Activated CD8-positive, alpha-beta memory T cell treated with anti-CD3 and anti-CD28 coated beads for 24 hours (primary cell): Measurements from ENCODE around the gene HOXC9.

Experiments
- DNase-seq: peaks from one replicate; pipeline ENCODE4 v3.0.0-alpha.2; 2020

HOXC9 gene

DNA sequence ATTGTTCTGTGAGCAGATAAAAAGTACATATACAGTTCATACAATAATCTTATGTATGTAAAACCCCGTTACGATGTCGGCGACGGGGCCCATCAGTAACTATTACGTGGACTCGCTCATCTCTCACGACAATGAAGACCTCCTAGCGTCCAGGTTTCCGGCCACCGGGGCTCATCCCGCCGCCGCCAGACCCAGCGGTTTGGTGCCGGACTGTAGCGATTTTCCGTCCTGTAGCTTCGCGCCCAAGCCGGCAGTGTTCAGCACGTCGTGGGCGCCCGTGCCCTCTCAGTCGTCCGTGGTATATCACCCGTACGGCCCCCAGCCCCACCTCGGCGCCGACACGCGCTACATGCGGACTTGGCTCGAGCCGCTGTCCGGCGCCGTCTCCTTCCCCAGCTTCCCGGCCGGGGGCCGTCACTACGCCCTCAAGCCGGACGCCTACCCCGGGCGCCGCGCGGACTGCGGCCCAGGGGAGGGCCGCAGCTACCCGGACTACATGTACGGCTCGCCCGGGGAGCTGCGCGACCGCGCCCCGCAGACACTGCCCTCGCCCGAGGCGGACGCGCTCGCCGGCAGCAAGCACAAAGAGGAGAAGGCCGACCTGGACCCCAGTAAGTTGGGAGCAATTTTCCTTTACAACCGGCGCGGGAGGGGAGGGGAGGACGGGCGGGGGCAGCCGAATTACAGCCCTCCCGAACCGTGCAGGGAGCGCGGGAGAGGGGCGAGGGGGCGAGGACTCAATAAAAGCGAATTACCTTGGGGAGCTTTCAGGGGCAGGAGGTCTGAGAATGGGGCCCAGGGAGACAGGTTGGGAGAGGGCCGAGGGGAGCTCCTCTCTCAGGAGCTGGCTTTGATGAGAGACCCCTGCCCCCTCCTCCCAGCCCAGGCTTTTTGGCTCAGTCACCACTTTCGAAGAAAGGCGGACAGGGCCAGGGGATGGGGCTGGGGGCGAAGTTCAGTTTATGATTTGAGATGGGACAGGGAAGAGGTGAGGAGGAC is at the start of gene HOXC9:
Gene HOXC9, plus strand, starts transcription at position 46 of the 999 bp plus-strand sequence. Its CDS starts 28 bp downstream, at position 74.
- DNase-seq, result no peak

DNA sequence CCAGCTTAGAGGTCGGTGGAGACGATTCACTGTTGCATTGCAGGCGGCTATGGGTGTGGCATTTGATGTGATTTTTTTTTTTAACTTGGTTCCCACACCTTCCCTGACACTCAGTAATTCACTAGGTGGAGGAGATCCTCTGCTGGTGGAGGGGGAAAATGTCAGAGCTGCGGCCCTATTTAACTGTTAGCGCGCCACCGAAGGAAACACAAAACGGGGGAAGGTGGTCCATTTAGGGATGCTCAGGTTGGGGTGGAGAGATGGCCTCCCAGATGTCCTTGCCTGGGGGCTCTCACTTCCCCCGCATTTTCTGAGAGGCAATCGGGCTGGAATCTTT is 49.6 kb upstream of the HOXC9 start:
- DNase-seq, result no peak

- no peak for DNase-seq
These were observed 49.0 kb upstream of the HOXC9 start for GRCh38 chr12:53950789-53951576.

- DNase-seq, result no peak
These were observed 48.2 kb upstream of the HOXC9 start for GRCh38 chr12:53951577-53952334.

DNA sequence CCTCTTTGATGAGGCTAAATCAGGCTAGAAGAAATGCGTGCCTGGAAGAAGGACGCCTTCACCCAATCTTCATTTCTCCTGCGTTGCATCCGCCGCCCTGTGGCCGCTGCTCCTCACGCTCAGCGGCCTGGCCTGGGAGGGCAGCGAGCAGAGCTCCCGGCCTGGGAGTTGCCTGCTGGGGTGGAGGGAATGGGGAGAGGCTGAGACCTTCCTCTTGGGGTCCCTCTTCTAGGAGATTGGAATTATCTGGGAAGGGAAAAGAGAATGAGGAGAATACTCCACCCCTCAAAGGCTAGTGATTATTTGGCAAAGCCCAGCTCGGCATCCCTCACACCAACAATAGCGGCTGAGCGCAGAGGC is 47.6 kb upstream of the HOXC9 start:
- DNase-seq, result no peak

DNA sequence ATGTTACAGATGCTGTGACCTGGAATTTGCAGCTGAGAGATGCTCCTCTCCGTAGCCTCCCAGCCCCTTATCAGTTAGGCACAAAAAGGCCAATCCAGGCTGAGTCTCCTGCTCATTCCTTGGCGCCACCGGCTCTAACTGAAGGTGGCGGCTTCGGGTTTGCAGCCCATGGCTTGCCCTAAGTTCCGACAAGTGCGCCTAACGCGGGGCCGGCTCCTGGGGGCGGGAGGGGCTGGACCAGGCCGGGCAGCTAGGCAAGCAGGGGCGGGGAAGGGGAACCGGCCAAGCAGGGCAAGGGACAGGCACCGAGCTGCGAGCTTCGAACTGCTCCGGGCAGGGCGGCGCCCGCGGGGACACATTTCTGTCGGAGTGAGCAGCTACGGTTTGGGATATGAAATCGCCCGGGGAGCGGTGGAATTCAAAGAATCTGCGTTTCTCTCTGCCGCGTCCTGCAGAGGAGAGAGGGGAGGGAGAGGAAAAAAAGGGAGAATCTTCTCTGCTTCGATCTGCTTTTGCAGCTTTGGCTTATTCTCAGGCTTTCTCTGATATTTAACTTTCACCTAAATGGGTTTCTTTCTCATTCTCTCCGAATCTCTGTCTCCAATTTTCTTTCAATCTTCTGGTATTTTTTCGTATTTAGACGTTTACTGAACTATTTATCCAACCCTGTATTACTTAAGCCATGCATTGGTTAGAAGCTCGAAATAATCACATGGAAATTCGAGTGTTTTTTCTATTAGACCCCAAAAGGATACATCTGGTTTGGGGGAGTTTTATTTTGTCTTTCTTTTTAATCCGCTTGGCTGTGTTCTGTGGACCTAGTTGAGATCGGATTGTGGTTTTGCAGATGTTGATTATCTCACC is 46.9 kb upstream of the HOXC9 start:
- DNase-seq, result no peak

GRCh38 chr12:53953831-53954693 is 45.9 kb upstream of the HOXC9 start:
- DNase-seq, result no peak

DNA sequence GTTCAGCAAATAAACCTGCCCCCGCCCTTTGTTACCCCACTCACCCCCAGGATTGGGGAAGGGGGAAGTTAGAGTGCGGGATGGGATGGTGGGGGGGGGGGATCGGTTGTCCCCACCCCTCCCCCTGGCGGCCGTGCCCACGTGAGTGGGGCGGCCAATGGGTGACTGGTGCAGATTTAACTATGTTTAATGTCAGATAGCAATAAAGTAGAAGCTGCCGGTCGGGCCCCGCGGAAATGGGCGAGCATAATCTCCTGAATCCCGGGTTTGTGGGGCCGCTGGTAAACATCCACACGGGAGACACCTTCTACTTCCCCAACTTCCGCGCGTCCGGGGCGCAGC is 45.3 kb upstream of the HOXC9 start, which contains the start of gene HOXC12:
Gene HOXC12, plus strand, starts transcription at position 210 of the 342 bp plus-strand sequence. Its CDS starts 27 bp downstream, at position 237.
- no peak for DNase-seq

- no peak for DNase-seq
These were observed 44.8 kb upstream of the HOXC9 start for GRCh38 chr12:53955036-53955775.

DNA sequence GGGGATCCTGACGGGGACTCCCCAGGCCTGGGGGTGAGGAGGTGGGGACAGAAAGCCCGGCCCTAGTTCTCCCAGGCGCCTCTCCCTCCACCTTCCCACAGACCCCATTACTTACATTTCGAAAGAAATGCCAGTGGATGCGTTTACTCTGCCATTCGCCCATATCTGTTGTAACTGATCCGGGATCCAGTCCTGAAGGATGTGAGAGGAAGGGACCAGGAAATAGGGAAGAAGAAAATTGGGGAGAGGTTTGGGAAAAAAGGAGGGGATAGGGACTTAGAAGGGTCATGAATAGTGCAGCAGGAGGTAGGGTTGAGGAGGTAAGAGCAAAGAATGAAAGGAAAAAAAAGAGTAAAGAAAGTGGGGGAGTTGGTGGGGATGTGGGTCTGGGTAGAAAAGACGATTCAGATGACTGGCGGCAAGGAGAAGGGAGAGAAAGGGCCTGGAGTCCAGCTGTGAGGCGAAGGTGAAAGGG is 44.1 kb upstream of the HOXC9 start:
- no peak for DNase-seq

GRCh38 chr12:53956251-53956887 is 43.6 kb upstream of the HOXC9 start:
- DNase-seq, result no peak

GRCh38 chr12:53956914-53957536 is 42.9 kb upstream of the HOXC9 start:
- no peak for DNase-seq

DNA sequence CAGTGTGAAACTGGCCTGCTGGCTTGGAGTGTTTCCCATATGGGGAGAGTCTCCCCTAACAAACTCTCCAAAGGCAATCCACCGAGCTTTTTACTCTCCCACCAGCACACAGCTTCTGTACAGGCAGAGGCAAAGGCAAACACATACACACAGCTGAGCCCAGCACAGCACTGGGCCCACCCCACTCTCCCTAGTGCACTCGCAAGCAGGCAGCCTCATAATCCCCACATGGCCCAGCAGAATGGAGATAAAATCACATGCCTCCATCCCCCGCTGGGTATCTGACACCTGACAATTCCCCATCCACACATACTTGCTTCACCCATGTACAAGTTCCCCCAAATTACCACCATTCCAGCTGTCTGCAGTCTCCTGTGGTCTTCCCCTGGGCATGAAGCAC is 41.8 kb upstream of the HOXC9 start:
- no peak for DNase-seq

GRCh38 chr12:53959314-53959713 is 40.6 kb upstream of the HOXC9 start:
- DNase-seq, result no peak

DNA sequence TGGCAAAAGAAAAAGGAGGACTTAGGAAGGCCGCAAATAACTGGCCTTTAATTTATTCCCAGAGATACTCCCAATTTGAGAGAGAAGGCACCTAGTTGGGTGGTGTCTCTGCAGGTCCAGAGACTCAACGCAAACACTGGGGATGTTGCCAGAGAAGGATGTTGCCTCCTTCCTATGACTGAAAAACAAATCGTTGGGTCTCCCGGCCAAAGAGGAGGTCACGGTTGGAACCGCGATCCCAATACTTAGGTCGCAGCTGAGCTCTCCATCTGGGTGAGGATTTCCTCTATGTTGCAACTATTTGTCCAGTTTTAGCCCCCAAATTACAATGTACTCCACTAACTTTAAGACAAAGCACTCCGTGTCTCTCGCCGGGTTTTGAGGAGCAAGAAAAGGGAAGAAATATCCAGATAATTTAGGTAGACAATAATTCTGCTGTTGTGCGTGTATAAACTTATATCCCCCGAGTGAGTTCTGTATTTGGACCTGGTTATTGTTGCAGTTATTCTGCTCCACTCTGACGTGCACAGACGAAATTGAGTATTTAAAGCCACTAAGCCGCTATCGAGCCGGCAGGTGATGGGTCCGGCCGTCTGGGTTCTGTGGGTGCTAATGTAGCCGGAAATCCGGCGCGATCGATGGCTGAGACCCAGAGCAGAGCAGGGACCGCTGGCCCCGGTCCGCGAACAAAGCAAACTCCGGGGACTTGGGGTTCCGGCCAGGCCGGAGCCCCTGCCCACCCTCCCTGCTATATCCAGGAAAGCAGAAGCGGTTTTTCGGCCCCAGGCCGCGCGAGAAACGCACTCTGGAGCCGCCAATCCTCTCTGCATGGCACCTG is 39.6 kb upstream of the HOXC9 start:
- DNase-seq, result no peak

- no peak for DNase-seq
These were observed 38.8 kb upstream of the HOXC9 start for GRCh38 chr12:53961025-53961761.

DNA sequence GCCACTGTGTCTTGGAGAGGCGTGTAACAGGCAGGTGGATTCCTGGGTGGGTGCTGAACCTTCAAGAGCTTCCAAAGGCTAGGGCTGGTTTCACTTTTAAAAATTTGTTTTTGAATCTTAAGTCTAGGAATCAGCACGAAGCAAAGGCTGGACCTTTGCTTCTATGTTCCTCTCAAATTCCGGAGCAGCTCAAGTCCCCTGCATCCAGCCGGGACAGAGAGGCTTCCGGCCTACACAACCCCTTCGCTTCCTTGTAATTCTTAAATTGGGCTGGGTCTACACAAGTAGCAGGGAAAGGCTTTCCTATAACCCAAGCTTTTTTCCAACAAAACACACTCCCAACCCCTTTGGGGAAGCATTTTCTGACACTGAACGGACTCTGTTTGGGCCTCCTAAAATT is 37.0 kb upstream of the HOXC9 start:
- DNase-seq, result no peak
